SK-N-SH (cell line): Measurements from ENCODE around the gene LMBR1. TPM values are rescaled to one million over a fixed set of nuclear protein-coding genes. Genes with fewer than 3 reads are reported as not detected.

Source experiments
- CTCF ChIA-PET: fragments of 300-600, 350-600 bp; formaldehyde crosslinking; extraction: SDS; loops from one replicate; lab custom pipeline; 2021; lab: Yijun Ruan, JAX
- POLR2A ChIA-PET: fragments of 350-600 bp; sonication (Branson Sonifier 250); formaldehyde crosslinking; extraction: SDS; loops from one replicate; lab custom pipeline; 2020; ENCODE audit warnings: antibody characterized with exemption, inconsistent platforms; lab: Yijun Ruan, JAX
- DNase-seq: peaks from one replicate; pipeline ENCODE4 v3.0.0; 2012
- H2AFZ ChIP-seq: fragments of 200-600 bp; sonication (generic); 2 replicates; pipeline ENCODE4 v1.8.1; 2016; ENCODE audit warnings: antibody characterized with exemption, mild to moderate bottlenecking, low read depth
- H3F3A ChIP-seq: fragments of 200-600 bp; sonication (generic); replicated peaks from 2 replicates; pipeline ENCODE3; 2016; ENCODE audit warnings: antibody characterized with exemption, mild to moderate bottlenecking; ENCODE audit not compliant: insufficient read depth
- H3K27ac ChIP-seq, 2 experiments: fragments of 200-500 bp in 1 of 2; fragments of 200-600 bp in 1 of 2; sonication (Bioruptor generic) in 1 of 2; sonication (generic), shearing (Covaris generic) in 1 of 2; 2 replicates each; pipeline versions ENCODE4 v1.5.1 to v1.6.1; 2014 to 2016; ENCODE audit warnings: low read depth in 2 of 2, inconsistent platforms in 1 of 2, low read length in 1 of 2, mild to moderate bottlenecking in 1 of 2, mixed read lengths in 1 of 2
- H3K27me3 ChIP-seq: fragments of 200-600 bp; sonication (generic), shearing (Covaris generic); 2 replicates; pipeline ENCODE4 v1.6.1; 2016; ENCODE audit warnings: mixed run types; ENCODE audit not compliant: insufficient read depth
- H3K36me3 ChIP-seq, 2 experiments: fragments of 200-500 bp in 1 of 2; fragments of 200-600 bp in 1 of 2; sonication (Bioruptor generic) in 1 of 2; sonication (generic) in 1 of 2; replicated peaks in 1 of 2; 2 replicates each; pipeline versions ENCODE3 to v1.5.1; 2014 to 2016; ENCODE audit warnings: low read length in 1 of 2, mild to moderate bottlenecking in 1 of 2; ENCODE audit not compliant: insufficient read depth in 2 of 2, control insufficient read depth in 1 of 2
- H3K4me1 ChIP-seq, 2 experiments: fragments of 200-500 bp in 1 of 2; fragments of 200-600 bp in 1 of 2; sonication (Bioruptor generic) in 1 of 2; sonication (generic), shearing (Covaris generic) in 1 of 2; 2 replicates each; pipeline versions ENCODE4 v1.5.1 to v1.6.1; 2014 to 2016; ENCODE audit warnings: low read depth in 1 of 2, low read length in 1 of 2, mixed run types in 1 of 2; ENCODE audit not compliant: insufficient read depth in 2 of 2, control insufficient read depth in 1 of 2
- H3K4me2 ChIP-seq: fragments of 200-600 bp; sonication (generic), shearing (Covaris generic); 2 replicates; pipeline ENCODE4 v1.6.1; 2017; ENCODE audit warnings: mixed run types
- H3K4me3 ChIP-seq, 2 experiments: fragments of 200-500 bp in 1 of 2; fragments of 200-600 bp in 1 of 2; sonication (Bioruptor generic) in 1 of 2; sonication (generic), shearing (Covaris generic) in 1 of 2; 2 replicates each; pipeline versions ENCODE4 v1.5.1 to v1.8.1; 2014 to 2016; ENCODE audit warnings: low read depth in 2 of 2, inconsistent platforms in 1 of 2, low read length in 1 of 2, mild to moderate bottlenecking in 1 of 2, mixed read lengths in 1 of 2, moderate library complexity in 1 of 2
- H3K79me2 ChIP-seq: fragments of 200-600 bp; sonication (generic); 2 replicates; pipeline ENCODE4 v1.8.1; 2017; ENCODE audit warnings: mild to moderate bottlenecking; ENCODE audit not compliant: insufficient read depth
- H3K9ac ChIP-seq: fragments of 200-600 bp; sonication (generic); 2 replicates; pipeline ENCODE4 v1.6.1; 2017; ENCODE audit warnings: mixed run types
- H3K9me2 ChIP-seq: fragments of 200-600 bp; sonication (generic); 2 replicates; pipeline ENCODE4 v1.6.1; 2017; ENCODE audit warnings: mixed run types
- H3K9me3 ChIP-seq: fragments of 200-600 bp; sonication (generic); 2 replicates; pipeline ENCODE4 v1.6.1; 2017; ENCODE audit warnings: mixed run types, mild to moderate bottlenecking, moderate library complexity
- H4K20me1 ChIP-seq: fragments of 200-600 bp; sonication (generic); 2 replicates; pipeline ENCODE4 v1.6.1; 2017; ENCODE audit warnings: mild to moderate bottlenecking, mixed run types; ENCODE audit not compliant: insufficient read depth
- ELF1 ChIP-seq: IDR thresholded peaks from 2 replicates; pipeline ENCODE4 v1.4.0; 2012
- FOSL2 ChIP-seq: IDR thresholded peaks from 2 replicates; pipeline ENCODE4 v1.4.0; 2012; ENCODE audit warnings: low read depth, mild to moderate bottlenecking, moderate library complexity, borderline replicate concordance
- FOXJ3 ChIP-seq: sonication (generic); formaldehyde crosslinking; IDR thresholded peaks from 2 replicates; pipeline ENCODE4 v1.5.1; 2020; ENCODE audit warnings: mild to moderate bottlenecking, missing genetic modification reagents
- FOXM1 ChIP-seq: IDR thresholded peaks from 2 replicates; pipeline ENCODE4 v1.4.0; 2012; ENCODE audit warnings: low read depth, mild to moderate bottlenecking
- IRF3 ChIP-seq: fragments of 150-350 bp; IDR thresholded peaks from 2 replicates; pipeline ENCODE4 v1.6.1; 2016; ENCODE audit warnings: mild to moderate bottlenecking, low read depth, low read length
- MEF2A ChIP-seq: IDR thresholded peaks from 2 replicates; pipeline ENCODE4 v1.4.0; 2012; ENCODE audit warnings: low read depth, borderline replicate concordance
- MXI1 ChIP-seq: IDR thresholded peaks from 2 replicates; pipeline ENCODE4 v1.6.1; 2012; ENCODE audit warnings: mild to moderate bottlenecking, low read depth, low read length, improper control_type of control experiment
- NFIC ChIP-seq: IDR thresholded peaks from 2 replicates; pipeline ENCODE4 v1.4.0; 2012; ENCODE audit warnings: borderline replicate concordance
- PBX3 ChIP-seq: IDR thresholded peaks from 2 replicates; pipeline ENCODE4; 2012
- RCOR1 ChIP-seq: fragments of 150-350 bp; IDR thresholded peaks from 2 replicates; pipeline ENCODE4 v1.6.1; 2017; ENCODE audit warnings: antibody characterized with exemption, low read length
- RFX5 ChIP-seq: IDR thresholded peaks from 2 replicates; pipeline ENCODE4 v1.6.1; 2012; ENCODE audit warnings: mild to moderate bottlenecking, improper control_type of control experiment, low read length
- RXRA ChIP-seq: IDR thresholded peaks from 2 replicates; pipeline ENCODE4 v1.4.0; 2012; ENCODE audit warnings: low read depth, mild to moderate bottlenecking, borderline replicate concordance
- SIN3A ChIP-seq: IDR thresholded peaks from 2 replicates; pipeline ENCODE4 v1.6.1; 2012; ENCODE audit warnings: low read depth, mild to moderate bottlenecking, low read length, moderate library complexity, borderline replicate concordance
- TAF1 ChIP-seq: IDR thresholded peaks from 2 replicates; pipeline ENCODE4 v1.6.1; 2012; ENCODE audit warnings: low read depth, mild to moderate bottlenecking, low read length, moderate library complexity, borderline replicate concordance
- USF2 ChIP-seq: fragments of 150-350 bp; IDR thresholded peaks from 2 replicates; pipeline ENCODE4 v1.6.1; 2017; ENCODE audit warnings: antibody characterized with exemption, low read length, low read depth, borderline replicate concordance
- ZBTB33 ChIP-seq: IDR thresholded peaks from 2 replicates; pipeline ENCODE4 v1.4.0; 2012; ENCODE audit warnings: low read depth, borderline replicate concordance
- WGBS: methylation state at CpG from one replicate; pipeline ENCODE4 v1.1.6; 2017; ENCODE audit warnings: low lambda C conversion rate; 5-methylcytosine and 5-hydroxymethylcytosine counted together
- polyA plus RNA-seq, 3 experiments: library from polyadenylated mRNA; depleted of rRNA; stranded (reverse); fragments of >200 nt; gene quantifications; 2 replicates each; pipeline ENCODE4 v1.2.3, GENCODE V29; 2012

The LMBR1 gene
- polyA plus RNA-seq, 1 of the 3 experiments (the other 2 are of a cell fraction), result 24.6 TPM

GRCh38 chr7:156895024-156895780 is 2.2 kb upstream of the LMBR1 start:
- Histone ChIP-seq H3K4me1 (peaks cover 6 to 9% of the 10 kb centered on the region in 2 experiments; a peak in 3 of 4 replicates), H3F3A (peaks cover 8% of the 10 kb centered on the region), H2AFZ (no peak overlapping the region), H4K20me1 (peaks cover 6% of the 10 kb centered on the region; the same call in 1 of the 2 replicates), H3K27ac (no peak overlapping the region), H3K9ac (no peak overlapping the region), H3K27me3 (no peaks in the 10 kb centered on the region), H3K9me3 (no peaks in the 10 kb centered on the region; the same call in 1 of the 2 replicates), H3K9me2 (no peaks in the 10 kb centered on the region), H3K4me2 (no peak overlapping the region), H3K4me3 (no peak overlapping the region), H3K36me3 (no peaks in the 10 kb centered on the region), H3K79me2 (peaks cover 21% of the 10 kb centered on the region)
- DNase-seq, result no peak
- TF ChIP-seq MXI1, result no peak
- TF ChIP-seq ELF1, result no peak
- TF ChIP-seq SIN3A, result no peak
- no peak for TF ChIP-seq USF2
- TF ChIP-seq IRF3, result no peak
- TF ChIP-seq ZBTB33, result no peak
- TF ChIP-seq TAF1, result no peak
- no peak for TF ChIP-seq RFX5
- no peak for TF ChIP-seq RCOR1
- no peak for TF ChIP-seq FOSL2
- no peak for TF ChIP-seq PBX3
- TF ChIP-seq NFIC, result no peak
- no peak for TF ChIP-seq MEF2A
- no peak for TF ChIP-seq FOXM1
- TF ChIP-seq FOXJ3 (CRISPR knock-in tag), result no peak
- TF ChIP-seq RXRA, result no peak
- ChIA-PET POLR2A (no interaction called here), CTCF (no interaction called here)
- 95% methylated on average over 6 of the region's 6 CpGs for WGBS
